ENCODE data around the gene MYO6. TPM values are rescaled to one million over a fixed set of nuclear protein-coding genes. Genes with fewer than 3 reads are reported as not detected.

The MYO6 gene
- polyA plus RNA-seq, 1 of the 3 experiments (the other 2 are of a cell fraction): 6.2 TPM

DNA sequence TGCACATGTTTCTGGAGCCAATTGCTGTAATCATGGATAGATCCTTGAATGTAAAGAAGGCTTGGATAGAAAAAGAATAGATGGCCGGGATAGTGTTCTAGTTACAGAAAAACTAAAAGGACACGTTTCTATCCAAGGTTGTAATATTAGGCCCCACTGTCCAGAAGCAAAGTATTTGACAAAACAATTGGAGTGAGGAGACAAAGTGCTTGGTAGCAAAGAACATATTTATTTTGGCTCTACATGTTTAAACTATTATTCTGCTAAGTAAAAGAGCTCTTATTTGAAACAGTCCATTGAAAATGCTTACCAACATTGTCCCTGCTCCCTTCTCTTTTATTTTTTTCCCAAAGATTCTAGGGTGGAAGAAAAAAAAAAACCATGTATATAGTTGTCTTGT is 94.4 kb downstream of the MYO6 start:
- TF ChIP-seq SMC3 (IDR thresholded peaks at IDR 0.05; ENCODE audit: low read depth, low read length) (no peak), FOXM1 (IDR thresholded peaks at IDR 0.05; ENCODE audit: low read depth) (no peak), ELF1 (IDR thresholded peaks at IDR 0.05) (no peak), TCF12 (IDR thresholded peaks at IDR 0.05) (no peak), NFIC (IDR thresholded peaks at IDR 0.05; ENCODE audit: borderline replicate concordance) (no peak), POLR2AphosphoS5 (IDR thresholded peaks at IDR 0.05; ENCODE audit: low read depth, low read length) (no peak), SIN3A (IDR thresholded peaks at IDR 0.05; ENCODE audit: borderline replicate concordance, low read depth, low read length) (no peak), GABPA (IDR thresholded peaks at IDR 0.05; ENCODE audit: low read depth) (no peak), TAF1 (IDR thresholded peaks at IDR 0.05; ENCODE audit: borderline replicate concordance, low read depth, low read length) (no peak), CHD2 (IDR thresholded peaks at IDR 0.05; ENCODE audit: low read length, partially characterized antibody) (no peak), TEAD4 (IDR thresholded peaks at IDR 0.05; ENCODE audit: borderline replicate concordance, insufficient read depth) (no peak)
- TF ChIP-seq, protein P1, sequence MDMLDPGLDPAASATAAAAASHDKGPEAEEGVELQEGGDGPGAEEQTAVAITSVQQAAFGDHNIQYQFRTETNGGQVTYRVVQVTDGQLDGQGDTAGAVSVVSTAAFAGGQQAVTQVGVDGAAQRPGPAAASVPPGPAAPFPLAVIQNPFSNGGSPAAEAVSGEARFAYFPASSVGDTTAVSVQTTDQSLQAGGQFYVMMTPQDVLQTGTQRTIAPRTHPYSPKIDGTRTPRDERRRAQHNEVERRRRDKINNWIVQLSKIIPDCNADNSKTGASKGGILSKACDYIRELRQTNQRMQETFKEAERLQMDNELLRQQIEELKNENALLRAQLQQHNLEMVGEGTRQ (IDR thresholded peaks at IDR 0.05; ENCODE audit: borderline replicate concordance, low read depth, low read length): no peak
- Histone ChIP-seq H3K27me3 (ENCODE audit: insufficient read depth) (no peaks in the 10 kb centered on the region), H2AFZ (ENCODE audit: low read depth) (no peak overlapping the region), H3K9ac (no peak overlapping the region), H3K27ac (ENCODE audit: low read depth in 2 of 2, low read length in 1 of 2) (no peak overlapping the region), H3K4me1 (ENCODE audit: control insufficient read depth in 1 of 2, insufficient read depth in 2 of 2, low read depth in 1 of 2, low read length in 1 of 2) (no peaks in the 10 kb centered on the region), H3K4me3 (ENCODE audit: low read depth in 2 of 2, low read length in 1 of 2) (no peak overlapping the region), H3K9me2 (no peaks in the 10 kb centered on the region), H3K36me3 (replicated peaks in 1 of 2; ENCODE audit: control insufficient read depth in 1 of 2, insufficient read depth in 2 of 2, low read length in 1 of 2) (peaks cover 0 to 19% of the 10 kb centered on the region in 2 experiments), H3K9me3 (no peaks in the 10 kb centered on the region), H4K20me1 (ENCODE audit: insufficient read depth) (no peaks in the 10 kb centered on the region), H3F3A (replicated peaks; ENCODE audit: insufficient read depth) (no peaks in the 10 kb centered on the region), H3K4me2 (no peak overlapping the region), H3K79me2 (ENCODE audit: insufficient read depth) (no peaks in the 10 kb centered on the region)
- ChIA-PET POLR2A (no interaction called here), CTCF (interaction anchor here (0.7 to 0.9 kb wide), 2 partner anchors 10 to 11 kb away, joined by 3 read pairs; no protein-coding TSS in a partner anchor)
- DNase-seq: no peak
- WGBS (ENCODE audit: low lambda C conversion rate): 69% methylated on average over 2 of the region's 2 CpGs

DNA sequence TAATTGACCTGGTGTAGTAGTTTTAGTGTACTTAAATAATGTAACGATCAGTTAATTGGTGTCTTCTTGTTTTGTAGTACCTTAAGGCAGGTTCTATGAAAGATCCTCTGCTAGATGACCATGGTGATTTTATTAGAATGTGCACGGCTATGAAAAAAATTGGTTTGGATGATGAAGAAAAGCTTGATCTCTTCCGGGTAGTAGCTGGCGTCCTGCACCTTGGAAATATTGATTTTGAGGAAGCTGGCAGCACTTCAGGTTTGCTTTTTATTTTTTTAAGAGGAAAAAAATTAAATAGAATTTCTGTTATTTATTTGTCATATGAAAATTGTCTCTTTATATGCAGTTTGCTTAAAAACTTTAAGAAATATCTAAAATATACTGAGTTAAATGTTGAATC is 99.2 kb downstream of the MYO6 start:
- POLR2A ChIA-PET: no interaction called here
- Histone ChIP-seq H3F3A (replicated peaks; ENCODE audit: insufficient read depth) (peaks cover 8% of the 10 kb centered on the region), H3K4me1 (ENCODE audit: control insufficient read depth in 1 of 2, insufficient read depth in 2 of 2, low read depth in 1 of 2, low read length in 1 of 2) (peaks cover 0 to 6% of the 10 kb centered on the region in 2 experiments; a peak in 1 of 4 replicates), H3K27me3 (ENCODE audit: insufficient read depth) (no peaks in the 10 kb centered on the region), H2AFZ (ENCODE audit: low read depth) (no peak overlapping the region), H3K9me3 (no peaks in the 10 kb centered on the region), H3K79me2 (ENCODE audit: insufficient read depth) (no peaks in the 10 kb centered on the region), H3K36me3 (replicated peaks in 1 of 2; ENCODE audit: control insufficient read depth in 1 of 2, insufficient read depth in 2 of 2, low read length in 1 of 2) (peaks cover 3 to 20% of the 10 kb centered on the region in 2 experiments), H3K4me2 (no peak overlapping the region), H3K9ac (no peak overlapping the region), H4K20me1 (ENCODE audit: insufficient read depth) (no peaks in the 10 kb centered on the region), H3K9me2 (no peaks in the 10 kb centered on the region), H3K4me3 (ENCODE audit: low read depth in 2 of 2, low read length in 1 of 2) (no peak overlapping the region), H3K27ac (ENCODE audit: low read depth in 2 of 2, low read length in 1 of 2) (no peak overlapping the region)
- 96% methylated on average over 4 of the region's 4 CpGs for WGBS (ENCODE audit: low lambda C conversion rate)
- TF ChIP-seq TCF12 (IDR thresholded peaks at IDR 0.05) (no peak), MXI1 (IDR thresholded peaks at IDR 0.05; ENCODE audit: low read depth, low read length) (no peak), ELF1 (IDR thresholded peaks at IDR 0.05) (no peak), TEAD4 (IDR thresholded peaks at IDR 0.05; ENCODE audit: borderline replicate concordance, insufficient read depth) (no peak), CHD2 (IDR thresholded peaks at IDR 0.05; ENCODE audit: low read length, partially characterized antibody) (no peak), NRF1 (IDR thresholded peaks at IDR 0.05; ENCODE audit: low read depth, low read length) (no peak), GABPA (IDR thresholded peaks at IDR 0.05; ENCODE audit: low read depth) (no peak), POLR2AphosphoS5 (IDR thresholded peaks at IDR 0.05; ENCODE audit: low read depth, low read length) (no peak), RAD21 (IDR thresholded peaks at IDR 0.05; ENCODE audit: low read length) (no peak)
- TF ChIP-seq, protein P2, sequence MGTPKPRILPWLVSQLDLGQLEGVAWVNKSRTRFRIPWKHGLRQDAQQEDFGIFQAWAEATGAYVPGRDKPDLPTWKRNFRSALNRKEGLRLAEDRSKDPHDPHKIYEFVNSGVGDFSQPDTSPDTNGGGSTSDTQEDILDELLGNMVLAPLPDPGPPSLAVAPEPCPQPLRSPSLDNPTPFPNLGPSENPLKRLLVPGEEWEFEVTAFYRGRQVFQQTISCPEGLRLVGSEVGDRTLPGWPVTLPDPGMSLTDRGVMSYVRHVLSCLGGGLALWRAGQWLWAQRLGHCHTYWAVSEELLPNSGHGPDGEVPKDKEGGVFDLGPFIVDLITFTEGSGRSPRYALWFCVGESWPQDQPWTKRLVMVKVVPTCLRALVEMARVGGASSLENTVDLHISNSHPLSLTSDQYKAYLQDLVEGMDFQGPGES (IDR thresholded peaks at IDR 0.05; ENCODE audit: low read depth, low read length): no peak
- TF ChIP-seq, protein P3, sequence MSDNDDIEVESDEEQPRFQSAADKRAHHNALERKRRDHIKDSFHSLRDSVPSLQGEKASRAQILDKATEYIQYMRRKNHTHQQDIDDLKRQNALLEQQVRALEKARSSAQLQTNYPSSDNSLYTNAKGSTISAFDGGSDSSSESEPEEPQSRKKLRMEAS (IDR thresholded peaks at IDR 0.05; ENCODE audit: low read depth): no peak
- TF ChIP-seq, protein P4, sequence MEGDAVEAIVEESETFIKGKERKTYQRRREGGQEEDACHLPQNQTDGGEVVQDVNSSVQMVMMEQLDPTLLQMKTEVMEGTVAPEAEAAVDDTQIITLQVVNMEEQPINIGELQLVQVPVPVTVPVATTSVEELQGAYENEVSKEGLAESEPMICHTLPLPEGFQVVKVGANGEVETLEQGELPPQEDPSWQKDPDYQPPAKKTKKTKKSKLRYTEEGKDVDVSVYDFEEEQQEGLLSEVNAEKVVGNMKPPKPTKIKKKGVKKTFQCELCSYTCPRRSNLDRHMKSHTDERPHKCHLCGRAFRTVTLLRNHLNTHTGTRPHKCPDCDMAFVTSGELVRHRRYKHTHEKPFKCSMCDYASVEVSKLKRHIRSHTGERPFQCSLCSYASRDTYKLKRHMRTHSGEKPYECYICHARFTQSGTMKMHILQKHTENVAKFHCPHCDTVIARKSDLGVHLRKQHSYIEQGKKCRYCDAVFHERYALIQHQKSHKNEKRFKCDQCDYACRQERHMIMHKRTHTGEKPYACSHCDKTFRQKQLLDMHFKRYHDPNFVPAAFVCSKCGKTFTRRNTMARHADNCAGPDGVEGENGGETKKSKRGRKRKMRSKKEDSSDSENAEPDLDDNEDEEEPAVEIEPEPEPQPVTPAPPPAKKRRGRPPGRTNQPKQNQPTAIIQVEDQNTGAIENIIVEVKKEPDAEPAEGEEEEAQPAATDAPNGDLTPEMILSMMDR (IDR thresholded peaks at IDR 0.05): no peak
- CTCF ChIA-PET: interaction anchor here (1.0 kb wide), 1 partner anchor 11 kb away, joined by 3 read pairs; no protein-coding TSS in a partner anchor
- DNase-seq: no peak
